HCT116 (cell line): ENCODE measurements around the gene ANGPTL8. TPM values are rescaled to one million over a fixed set of nuclear protein-coding genes. Genes with fewer than 3 reads are reported as not detected.

Experiments
- ATAC-seq: fragments of 200-7000 bp; cut with Tn5 transposase; 2 replicates; pipeline ENCODE4 v1.9.1; 2020; ENCODE audit warnings: mild to moderate bottlenecking, moderate library complexity
- BruUV-seq: library from RNA; stranded (reverse); fragments of 400-500 nt; replicated peaks from 2 replicates; lab custom pipeline; 2021; lab: Mats Ljungman, UMichigan
- CTCF ChIA-PET: fragments of 300-600 bp; sonication (Branson Sonifier 250); formaldehyde crosslinking; loops from one replicate; lab custom pipeline; 2021; ENCODE audit warnings: antibody characterized with exemption; lab: Charles Lee
- POLR2A ChIA-PET: fragments of 300-600, 350-600 bp; sonication (Branson Sonifier 250); formaldehyde crosslinking; loops from one replicate; lab custom pipeline; 2021; ENCODE audit warnings: antibody characterized with exemption; lab: Charles Lee
- RAD21 ChIA-PET, 2 experiments: fragments of 300-600 bp; sonication (Branson Sonifier 250); formaldehyde crosslinking; loops; one replicate each; lab custom pipeline; 2023; ENCODE audit warnings: low total read pairs in 2 of 2; ENCODE audit not compliant: uncharacterized antibody in 2 of 2, unreplicated experiment in 2 of 2, low non-redundant PET in 1 of 2; lab: Charles Lee
- DNase-seq: peaks from one replicate; pipeline ENCODE4 v3.0.0-alpha.2; 2010; ENCODE audit warnings: low read depth, low spot score
- H2AFZ ChIP-seq: fragments of 200-600 bp; shearing (Covaris generic), sonication (generic); 2 replicates; pipeline ENCODE4 v1.6.1; 2017; ENCODE audit warnings: low read depth, mixed run types, mixed read lengths, antibody characterized with exemption, low read length; ENCODE audit not compliant: poor library complexity, severe bottlenecking
- H3K27ac ChIP-seq: 2 replicates; pipeline ENCODE4 v1.5.1; 2012; ENCODE audit warnings: low read depth, low read length
- H3K27me3 ChIP-seq: fragments of 200-600 bp; sonication (generic); 2 replicates; pipeline ENCODE4 v1.6.1; 2016; ENCODE audit warnings: mixed run types, low read length, mixed read lengths; ENCODE audit not compliant: insufficient read depth
- H3K36me3 ChIP-seq, 2 experiments: fragments of 200-500 bp in 1 of 2; fragments of 200-600 bp in 1 of 2; sonication (Bioruptor generic) in 1 of 2; sonication (generic) in 1 of 2; 2 replicates each; pipeline versions ENCODE4 v1.5.1 to v1.6.1; 2014 to 2016; ENCODE audit warnings: low read length in 2 of 2, inconsistent platforms in 1 of 2, mixed read lengths in 1 of 2, mixed run types in 1 of 2; ENCODE audit not compliant: insufficient read depth in 2 of 2, control insufficient read depth in 1 of 2
- H3K4me1 ChIP-seq, 2 experiments: fragments of 200-600 bp in 1 of 2; sonication (generic) in 1 of 2; 2 replicates each; pipeline versions ENCODE4 v1.5.1 to v1.6.1; 2012 to 2017; ENCODE audit warnings: low read length in 2 of 2, inconsistent platforms in 1 of 2, mild to moderate bottlenecking in 1 of 2, mixed read lengths in 1 of 2, mixed run types in 1 of 2, moderate library complexity in 1 of 2; ENCODE audit not compliant: insufficient read depth in 2 of 2, control insufficient read depth in 1 of 2
- H3K4me2 ChIP-seq: fragments of 200-600 bp; sonication (generic); 2 replicates; pipeline ENCODE4 v1.6.1; 2017; ENCODE audit warnings: mixed run types, low read length, mixed read lengths
- H3K4me3 ChIP-seq, 2 experiments: fragments of 200-600 bp in 1 of 2; sonication (generic) in 1 of 2; replicated peaks in 1 of 2; 2 replicates each; pipeline ENCODE4 v1.5.1; 2011 to 2016; ENCODE audit warnings: low read length in 2 of 2, control low read depth in 1 of 2, low read depth in 1 of 2, mild to moderate bottlenecking in 1 of 2, mixed read lengths in 1 of 2, mixed run types in 1 of 2
- H3K79me2 ChIP-seq: fragments of 200-600 bp; sonication (generic); 2 replicates; pipeline ENCODE4 v1.6.1; 2017; ENCODE audit warnings: mild to moderate bottlenecking, mixed run types, low read length, moderate library complexity, mixed read lengths; ENCODE audit not compliant: insufficient read depth
- H3K9ac ChIP-seq: fragments of 200-600 bp; sonication (generic); 2 replicates; pipeline ENCODE4 v1.6.1; 2016; ENCODE audit warnings: low read length, mixed read lengths
- H3K9me2 ChIP-seq: fragments of 200-600 bp; sonication (generic), shearing (Covaris generic); 2 replicates; pipeline ENCODE4 v1.6.1; 2017; ENCODE audit warnings: mixed run types, mild to moderate bottlenecking, moderate library complexity; ENCODE audit not compliant: insufficient read depth
- H3K9me3 ChIP-seq, 2 experiments: fragments of 200-500 bp in 1 of 2; fragments of 200-600 bp in 1 of 2; sonication (Bioruptor generic) in 1 of 2; sonication (generic) in 1 of 2; 2 replicates each; pipeline ENCODE4 v1.6.1; 2014 to 2017; ENCODE audit warnings: low read length in 2 of 2, mixed read lengths in 2 of 2, inconsistent platforms in 1 of 2, low read depth in 1 of 2, mild to moderate bottlenecking in 1 of 2, mixed run types in 1 of 2, moderate library complexity in 1 of 2; ENCODE audit not compliant: control insufficient read depth in 1 of 2, insufficient read depth in 1 of 2
- H4K20me1 ChIP-seq: fragments of 200-600 bp; sonication (generic), shearing (Covaris generic); 2 replicates; pipeline ENCODE4 v1.6.1; 2017; ENCODE audit warnings: mixed run types, mild to moderate bottlenecking, moderate library complexity; ENCODE audit not compliant: insufficient read depth
- ATF3 ChIP-seq: IDR thresholded peaks from 2 replicates; pipeline ENCODE4 v1.6.1; 2012
- CEBPB ChIP-seq: IDR thresholded peaks from 2 replicates; pipeline ENCODE4 v1.6.1; 2012; ENCODE audit warnings: low read depth
- CTCF ChIP-seq, 3 experiments: fragments of 200-600 bp in 1 of 3; sonication (generic) in 1 of 3; IDR thresholded peaks in 2 of 3; conservative IDR thresholded peaks in 1 of 3; 2 replicates each; pipeline ENCODE4 v1.5.1; 2012 to 2017; ENCODE audit warnings: low read depth in 2 of 3, low read length in 2 of 3, antibody characterized with exemption in 1 of 3, borderline replicate concordance in 1 of 3, control low read depth in 1 of 3, mild to moderate bottlenecking in 1 of 3, mixed read lengths in 1 of 3, mixed run types in 1 of 3, moderate library complexity in 1 of 3; ENCODE audit not compliant: insufficient read depth in 1 of 3
- EZH2 ChIP-seq: fragments of 200-600 bp; sonication (generic); IDR thresholded peaks from 2 replicates; pipeline ENCODE4 v1.6.1; 2017; ENCODE audit warnings: antibody characterized with exemption, mixed run types
- EZH2phosphoT487 ChIP-seq: fragments of 200-600 bp; IDR thresholded peaks from 2 replicates; pipeline ENCODE4 v1.6.1; 2018; ENCODE audit warnings: antibody characterized with exemption, borderline replicate concordance
- FOSL1 ChIP-seq: IDR thresholded peaks from 2 replicates; pipeline ENCODE4 v1.6.1; 2012; ENCODE audit warnings: low read depth
- JUND ChIP-seq: IDR thresholded peaks from 2 replicates; pipeline ENCODE4 v1.6.1; 2012
- POLR2A ChIP-seq: IDR thresholded peaks from 2 replicates; pipeline ENCODE4 v1.7.0; 2011; ENCODE audit warnings: borderline replicate concordance; ENCODE audit not compliant: insufficient read depth, insufficient read length; ENCODE audit errors: extremely low read depth
- RAD21 ChIP-seq: IDR thresholded peaks from 2 replicates; pipeline ENCODE4 v1.6.1; 2012; ENCODE audit warnings: low read depth, mild to moderate bottlenecking
- REST ChIP-seq: IDR thresholded peaks from 2 replicates; pipeline ENCODE4 v1.6.1; 2012; ENCODE audit warnings: low read depth
- SRF ChIP-seq: IDR thresholded peaks from 2 replicates; pipeline ENCODE4 v1.6.1; 2012; ENCODE audit warnings: low read depth
- TCF7L2 ChIP-seq: IDR thresholded peaks from 2 replicates; pipeline ENCODE4 v1.7.0; 2011; ENCODE audit warnings: borderline replicate concordance, inconsistent platforms; ENCODE audit not compliant: insufficient read depth, insufficient read length; ENCODE audit errors: extremely low read depth
- YY1 ChIP-seq: IDR thresholded peaks from 2 replicates; pipeline ENCODE4 v1.6.1; 2011; ENCODE audit warnings: low read length, low read depth, moderate library complexity, mild to moderate bottlenecking; ENCODE audit not compliant: insufficient replicate concordance; ENCODE audit errors: extremely low read depth
- ZBTB33 ChIP-seq: IDR thresholded peaks from 2 replicates; pipeline ENCODE4 v1.6.1; 2011; ENCODE audit warnings: mild to moderate bottlenecking, low read length, moderate library complexity; ENCODE audit not compliant: insufficient replicate concordance; ENCODE audit errors: extremely low read depth
- intact Hi-C: fragments of 100-400 bp; cut with micrococcal nuclease; formaldehyde crosslinking; loops from 2 replicates; pipeline ENCODE4 v1.10.0; 2022
- total RNA-seq: library from RNA; stranded (reverse); gene quantifications from one replicate; pipeline ENCODE4 v1.2.1, GENCODE V29; 2021; ENCODE audit not compliant: unreplicated experiment

ANGPTL8 gene
- total RNA-seq, 1 experiment from 2014 or later = not detected

GRCh38 chr19:11247391-11247790, 8.0 kb downstream of the ANGPTL8 start (continued):
- no peak for TF ChIP-seq ZBTB33
- no peak for TF ChIP-seq EZH2
- TF ChIP-seq TCF7L2 = no peak
- TF ChIP-seq ATF3 = no peak
- TF ChIP-seq RAD21 = no peak
- TF ChIP-seq CTCF (IDR thresholded peaks at IDR 0.05 in 2 of 3, conservative IDR thresholded peaks at IDR 0.05 in 1 of 3; ENCODE audit: borderline replicate concordance in 1 of 3, insufficient read depth in 1 of 3, low read depth in 2 of 3, low read length in 2 of 3) = no peak
- no peak for TF ChIP-seq JUND
- TF ChIP-seq FOSL1 = no peak
- no peak for TF ChIP-seq CEBPB

GRCh38 chr19:11247934-11248333, 8.5 kb downstream of the ANGPTL8 start:
- intact Hi-C loops = no loop called here
- no peak for DNase-seq
- no peaks in the 10 kb centered on the region for H4K20me1 ChIP-seq
- ChIA-PET RAD21 (no interaction called here), POLR2A (no interaction called here), CTCF (no interaction called here)
- H3K9me2 ChIP-seq = no peaks in the 10 kb centered on the region
- H3K4me2 ChIP-seq = no peak overlapping the region
- peaks cover 10% of the 10 kb centered on the region in 2 experiments; a peak in 3 of 4 replicates for H3K36me3 ChIP-seq
- no peaks in the 10 kb centered on the region for H3K79me2 ChIP-seq
- H3K9ac ChIP-seq = no peak overlapping the region
- no peak overlapping the region for H3K4me3 ChIP-seq
- H3K27ac ChIP-seq = no peak overlapping the region
- no peaks in the 10 kb centered on the region for H3K27me3 ChIP-seq
- H3K9me3 ChIP-seq = no peaks in the 10 kb centered on the region
- no peak for ATAC-seq
- no peak overlapping the region for H2AFZ ChIP-seq
- BruUV-seq = no TSS peak
- peaks cover 4 to 5% of the 10 kb centered on the region in 2 experiments; a peak in 3 of 4 replicates for H3K4me1 ChIP-seq
- TF ChIP-seq EZH2phosphoT487 (no peak), ZBTB33 (no peak), REST (no peak), YY1 (no peak), EZH2 (no peak), SRF (no peak), CEBPB (no peak), FOSL1 (no peak), POLR2A (no peak)
